ENCODE data around the gene FAM135A. TPM values are rescaled to one million over a fixed set of nuclear protein-coding genes. Genes with fewer than 3 reads are reported as not detected.
A peak's percentile ranks its signal among the peaks of the same experiment; 100 is the strongest.

The FAM135A gene
- total RNA-seq, 1 donor from 2014 or later: 14.1 TPM

- ATAC-seq: no peak
- intact Hi-C loops (cut with micrococcal nuclease): no loop called here
- no peak for DNase-seq
Measured at GRCh38 chr6:70394518-70395300, 18.6 kb upstream of the FAM135A start.

GRCh38 chr6:70395301-70395672 is 18.0 kb upstream of the FAM135A start:
- no peak for ATAC-seq
- intact Hi-C loops (cut with micrococcal nuclease): no loop called here
- DNase-seq: no peak

GRCh38 chr6:70396163-70396562 is 17.1 kb upstream of the FAM135A start:
- intact Hi-C loops (cut with micrococcal nuclease): no loop called here
- DNase-seq (no peak), ATAC-seq (no peak)

- intact Hi-C loops (cut with micrococcal nuclease): no loop called here
- no peak for ATAC-seq
Measured at GRCh38 chr6:70396796-70397729, 16.2 kb upstream of the FAM135A start.

GRCh38 chr6:70398783-70399728 is 14.3 kb upstream of the FAM135A start:
- ATAC-seq: peak; percentile 84
- no peak for DNase-seq
- intact Hi-C loops (cut with micrococcal nuclease): no loop called here

More at GRCh38 chr6:70396796-70397729, 16.2 kb upstream of the FAM135A start:
- DNase-seq: no peak

- ATAC-seq (no peak), DNase-seq (no peak)
- intact Hi-C loops (cut with micrococcal nuclease): no loop called here
Measured at GRCh38 chr6:70404658-70405057, 8.7 kb upstream of the FAM135A start.

- DNase-seq: no peak
- ATAC-seq: no peak
- intact Hi-C loops (cut with micrococcal nuclease): no loop called here
Measured at GRCh38 chr6:70409216-70409615, 4.1 kb upstream of the FAM135A start.

DNA sequence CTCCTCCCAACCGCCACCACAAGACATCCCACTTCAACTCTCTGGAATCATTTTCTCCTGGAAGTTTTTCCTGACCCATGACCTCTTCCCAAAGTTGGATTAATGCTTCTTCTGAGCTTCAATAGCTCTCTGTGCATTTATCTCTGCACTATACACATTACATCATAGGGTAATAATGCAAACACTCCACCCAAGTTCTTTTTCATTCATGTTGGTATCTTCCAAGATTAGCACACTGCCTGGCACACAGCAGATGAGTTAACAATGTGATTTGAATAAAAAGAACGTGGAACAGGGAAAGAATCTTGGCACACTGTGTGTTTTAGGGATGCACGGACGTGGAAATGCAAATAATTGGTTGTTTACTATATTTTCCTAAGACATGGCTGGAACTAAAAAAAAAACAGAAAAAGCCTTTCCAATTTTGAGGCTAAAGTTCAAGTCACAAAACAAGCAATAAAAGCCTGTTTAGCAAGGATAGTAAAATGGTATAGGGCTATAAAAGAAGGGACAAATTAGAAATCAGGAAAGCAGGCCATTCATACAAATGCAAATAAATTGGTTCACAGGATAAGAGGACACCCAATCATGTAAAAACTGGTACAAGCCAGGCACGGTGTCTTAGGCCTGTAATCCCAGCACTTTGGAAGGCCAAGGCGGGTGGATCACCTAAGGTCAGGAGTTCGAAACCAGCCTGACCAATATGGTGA is 1.6 kb upstream of the FAM135A start:
- ATAC-seq (no peak), DNase-seq (no peak)
- intact Hi-C loops (cut with micrococcal nuclease): no loop called here

DNA sequence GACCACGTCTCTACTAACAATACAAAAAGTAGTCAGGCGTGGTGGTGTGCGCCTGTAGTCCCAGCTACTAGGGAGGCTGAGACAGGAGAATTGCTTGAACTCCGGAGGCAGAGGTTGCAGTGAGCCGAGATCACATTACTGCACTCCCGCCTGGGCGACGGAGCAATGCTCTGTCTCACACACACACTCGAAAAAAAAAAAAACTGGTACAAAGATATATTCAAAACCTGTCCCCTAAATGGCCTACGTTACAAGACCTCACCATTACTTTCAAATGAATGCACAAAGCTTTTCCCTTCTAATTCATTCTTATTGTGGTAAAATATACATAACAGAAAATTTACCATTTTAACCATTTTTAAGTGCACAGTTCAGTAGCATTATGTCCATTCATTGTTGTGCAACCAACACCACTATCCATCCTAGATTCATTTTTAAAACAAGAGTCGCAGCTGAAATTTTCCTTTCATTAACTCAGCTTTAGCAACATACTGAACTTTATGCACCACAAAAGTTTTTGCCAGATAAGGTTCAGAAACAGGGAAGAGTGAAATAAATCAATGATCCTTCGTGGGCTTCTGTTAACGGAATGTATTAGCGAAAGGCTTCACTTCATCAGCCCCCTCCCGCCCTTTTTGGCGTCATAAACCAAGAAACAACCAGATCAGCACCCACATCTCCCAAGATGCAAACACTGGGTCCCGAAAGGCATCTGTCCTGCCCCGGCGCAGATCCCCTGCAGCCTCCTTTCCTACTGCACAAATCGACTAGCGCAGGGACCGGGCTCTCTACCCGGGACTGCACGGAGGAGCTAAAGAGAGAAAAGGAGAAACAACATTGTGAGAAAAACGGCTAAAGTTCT is 825 bp upstream of the FAM135A start:
- ATAC-seq (peak; percentile 37), DNase-seq (no peak)
- intact Hi-C loops (cut with micrococcal nuclease): no loop called here

- ATAC-seq (no peak), DNase-seq (no peak)
- intact Hi-C loops (cut with micrococcal nuclease): no loop called here
Measured at GRCh38 chr6:70413992-70414494, 735 bp downstream of the FAM135A start.

DNA sequence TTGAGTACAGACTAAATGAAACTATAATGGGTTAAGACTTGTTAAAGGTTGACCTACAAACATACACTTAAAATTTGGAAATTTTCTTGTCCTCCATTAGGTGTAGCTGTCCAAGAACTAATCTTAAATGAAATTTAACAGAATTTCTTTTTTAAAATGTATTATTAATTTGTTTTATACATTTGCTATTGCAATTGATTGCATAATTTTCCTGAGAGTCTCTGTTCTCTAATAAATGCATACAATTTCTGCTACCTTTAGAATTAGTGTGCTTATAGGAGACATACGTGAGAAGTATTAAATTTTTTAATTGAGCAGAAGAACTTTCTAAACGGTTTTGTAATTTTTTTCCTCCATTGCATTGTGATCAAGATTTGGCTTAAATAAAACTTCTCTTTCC is 1.5 kb downstream of the FAM135A start:
- no peak for DNase-seq
- intact Hi-C loops (cut with micrococcal nuclease): no loop called here
- ATAC-seq: no peak

DNA sequence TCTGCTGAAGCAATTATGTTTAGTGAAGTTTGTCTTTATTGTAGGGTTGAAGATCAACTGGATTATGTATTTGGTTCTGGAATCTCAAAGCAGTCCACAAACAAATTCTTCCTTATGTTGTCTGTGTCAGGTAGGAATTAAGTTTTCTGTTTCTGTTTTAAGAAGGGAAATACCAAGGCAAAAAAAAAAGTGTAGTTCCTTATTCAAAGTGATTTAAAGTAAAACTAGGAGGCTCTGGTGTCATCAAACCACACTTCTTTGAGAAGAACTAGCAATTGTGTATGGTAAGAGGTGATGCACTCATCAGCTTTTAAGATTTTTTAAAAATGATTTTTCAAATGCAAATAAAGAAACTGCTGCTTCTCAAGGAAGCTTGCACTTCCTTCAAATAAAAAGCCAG is 1.9 kb downstream of the FAM135A start:
- ATAC-seq: no peak
- DNase-seq: no peak
- intact Hi-C loops (cut with micrococcal nuclease): no loop called here

- DNase-seq: no peak
- intact Hi-C loops (cut with micrococcal nuclease): no loop called here
- ATAC-seq: no peak
Measured at GRCh38 chr6:70415660-70416059, 2.4 kb downstream of the FAM135A start.

DNA sequence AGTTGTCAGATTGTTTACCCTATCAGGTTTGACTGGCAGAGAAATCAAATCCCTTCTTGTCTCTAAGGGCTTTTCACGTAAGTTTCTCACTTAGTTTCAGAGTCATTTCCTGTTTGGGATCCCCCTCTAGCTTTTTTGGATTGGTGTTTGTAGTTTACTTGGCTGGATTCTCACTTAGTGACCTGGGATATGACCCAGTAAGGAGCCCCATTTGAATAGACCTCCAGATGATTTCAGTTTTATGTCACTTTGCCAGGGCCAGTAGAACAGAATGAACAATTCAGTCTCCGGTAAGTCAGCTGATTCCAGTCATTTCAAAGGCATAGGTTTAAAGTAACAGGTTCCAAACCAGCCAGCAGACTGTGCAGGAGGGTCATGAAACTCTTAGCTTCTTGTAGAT is 8.2 kb downstream of the FAM135A start:
- intact Hi-C loops (cut with micrococcal nuclease): no loop called here
- ATAC-seq (peak; percentile 38), DNase-seq (no peak)

- intact Hi-C loops (cut with micrococcal nuclease): no loop called here
- DNase-seq (no peak), ATAC-seq (no peak)
Measured at GRCh38 chr6:70423189-70424134, 10.2 kb downstream of the FAM135A start.

DNA sequence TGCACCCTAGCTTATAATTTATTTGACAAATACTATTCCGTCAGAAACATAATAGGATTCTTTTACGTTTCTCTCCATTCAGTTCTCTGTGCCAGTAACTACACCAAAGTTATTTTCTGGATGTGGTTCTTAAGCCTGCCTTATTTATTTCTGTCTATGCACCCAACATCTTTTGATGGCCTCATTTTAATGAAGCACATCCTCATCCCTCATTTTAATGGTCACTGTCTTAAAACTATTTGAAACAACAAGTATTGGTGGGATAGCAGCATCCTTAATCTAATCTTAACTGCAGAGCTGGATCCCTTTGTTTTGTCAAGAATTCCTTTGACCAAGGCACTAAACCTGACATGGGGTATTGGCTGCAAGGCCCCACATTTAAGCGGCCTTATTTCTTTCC is 11.0 kb downstream of the FAM135A start:
- intact Hi-C loops (cut with micrococcal nuclease): no loop called here
- DNase-seq: no peak
- ATAC-seq: no peak

DNA sequence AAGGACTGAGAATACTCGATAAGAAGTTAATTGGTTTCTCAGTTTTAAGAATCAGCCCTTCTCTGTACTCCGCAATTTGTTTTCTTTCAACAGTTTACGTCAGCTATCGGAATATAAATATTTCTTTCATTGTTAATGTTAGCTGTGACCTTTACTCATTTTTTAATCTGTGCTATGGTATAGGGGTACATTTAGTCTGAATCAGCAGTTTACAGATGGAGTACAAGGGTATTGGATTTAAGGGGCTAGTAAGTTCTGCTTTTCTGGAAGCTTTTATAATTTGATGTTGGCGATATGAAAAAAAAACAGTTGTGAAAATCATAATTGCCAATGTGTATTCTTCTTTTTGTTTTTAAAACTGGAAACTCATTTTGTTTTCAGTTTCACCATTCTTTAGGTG is 23.0 kb downstream of the FAM135A start:
- ATAC-seq (no peak), DNase-seq (no peak)
- intact Hi-C loops (cut with micrococcal nuclease): no loop called here
